ENCODE data around the gene RYR1. TPM values are rescaled to one million over a fixed set of nuclear protein-coding genes. Genes with fewer than 3 reads are reported as not detected.
A peak's percentile ranks its signal among the peaks of the same experiment; 100 is the strongest.

Gene RYR1
- total and polyA plus RNA-seq, 4 donors = 2.8 to 7.6 (median 4.0) TPM

DNA sequence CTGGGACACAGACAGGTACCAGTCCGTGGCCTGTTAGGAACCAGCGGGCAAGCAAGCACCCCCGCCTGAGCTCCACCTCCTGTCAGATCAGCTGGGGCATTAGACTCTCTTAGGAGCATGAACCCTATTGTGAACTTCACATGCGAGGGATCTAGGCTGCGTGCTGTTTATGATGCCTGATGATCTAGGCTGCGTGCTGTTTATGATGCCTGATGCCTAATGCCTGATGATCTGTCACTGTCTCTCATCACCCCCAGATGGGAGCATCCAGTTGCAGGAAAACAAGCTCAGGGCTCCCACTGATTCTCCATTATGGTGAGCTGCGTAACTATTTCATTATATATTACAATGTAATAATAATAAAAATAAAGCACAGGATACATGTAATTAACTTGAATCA, 11.1 kb upstream of the RYR1 start:
- Histone ChIP-seq H3K9me3 (ENCODE audit: control insufficient read depth in 4 of 4, insufficient read depth in 3 of 4, low read length in 3 of 4) (peaks cover 0 to 2% (median 0%) of the 10 kb centered on the region in 4 donors), H3K27me3 (ENCODE audit: control insufficient read depth in 3 of 3, insufficient read depth in 3 of 3, low read length in 2 of 3) (peaks cover 0 to 3% (median 0%) of the 10 kb centered on the region in 3 donors), H3K36me3 (ENCODE audit: control insufficient read depth in 4 of 4, insufficient read depth in 4 of 4, low read length in 4 of 4) (no peaks in the 10 kb centered on the region), H3K4me1 (ENCODE audit: control insufficient read depth in 5 of 5, insufficient read depth in 5 of 5, low read length in 5 of 5) (peaks cover 0 to 10% (median 0%) of the 10 kb centered on the region in 5 donors), H3K4me3 (no peak overlapping the region), H3K27ac (ENCODE audit: low read depth in 1 of 2, low read length in 1 of 2) (no peak overlapping the region), H3K9ac (ENCODE audit: insufficient read depth in 1 of 2, low read length in 2 of 2) (no peak overlapping the region)
- no peak for ATAC-seq (ENCODE audit: insufficient read depth, low FRiP score)
- TF ChIP-seq, protein P1, sequence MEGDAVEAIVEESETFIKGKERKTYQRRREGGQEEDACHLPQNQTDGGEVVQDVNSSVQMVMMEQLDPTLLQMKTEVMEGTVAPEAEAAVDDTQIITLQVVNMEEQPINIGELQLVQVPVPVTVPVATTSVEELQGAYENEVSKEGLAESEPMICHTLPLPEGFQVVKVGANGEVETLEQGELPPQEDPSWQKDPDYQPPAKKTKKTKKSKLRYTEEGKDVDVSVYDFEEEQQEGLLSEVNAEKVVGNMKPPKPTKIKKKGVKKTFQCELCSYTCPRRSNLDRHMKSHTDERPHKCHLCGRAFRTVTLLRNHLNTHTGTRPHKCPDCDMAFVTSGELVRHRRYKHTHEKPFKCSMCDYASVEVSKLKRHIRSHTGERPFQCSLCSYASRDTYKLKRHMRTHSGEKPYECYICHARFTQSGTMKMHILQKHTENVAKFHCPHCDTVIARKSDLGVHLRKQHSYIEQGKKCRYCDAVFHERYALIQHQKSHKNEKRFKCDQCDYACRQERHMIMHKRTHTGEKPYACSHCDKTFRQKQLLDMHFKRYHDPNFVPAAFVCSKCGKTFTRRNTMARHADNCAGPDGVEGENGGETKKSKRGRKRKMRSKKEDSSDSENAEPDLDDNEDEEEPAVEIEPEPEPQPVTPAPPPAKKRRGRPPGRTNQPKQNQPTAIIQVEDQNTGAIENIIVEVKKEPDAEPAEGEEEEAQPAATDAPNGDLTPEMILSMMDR (IDR thresholded peaks at IDR 0.05; ENCODE audit: control extremely low read depth, extremely low read depth) = no peak
- no peak for DNase-seq
- WGBS, 2 donors = 85 to 93% methylated on average over 7 of the region's 7 CpGs

DNA sequence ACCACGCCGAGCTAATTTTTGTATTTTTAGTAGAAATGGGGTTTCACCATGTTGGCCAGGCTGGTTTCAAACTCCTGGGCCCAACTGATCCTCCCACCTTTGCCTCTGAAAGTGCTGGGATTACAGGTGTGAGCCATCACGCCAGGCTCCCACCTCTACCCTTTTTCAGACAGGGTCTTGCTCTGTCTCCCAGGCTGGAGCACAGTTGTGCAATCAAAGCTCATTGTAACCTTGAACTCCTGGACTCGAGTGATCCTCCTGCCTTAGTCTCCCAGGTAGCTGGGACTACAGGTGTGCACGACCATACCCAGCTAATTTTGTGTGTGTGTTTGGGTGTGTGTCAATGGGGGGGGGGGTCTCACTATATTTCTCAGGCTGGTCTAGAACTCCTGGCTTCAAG, 9.2 kb upstream of the RYR1 start:
- H3K27me3 ChIP-seq (ENCODE audit: control insufficient read depth in 3 of 3, insufficient read depth in 3 of 3, low read length in 2 of 3) = peaks cover 0 to 5% (median 0%) of the 10 kb centered on the region in 3 donors
- TF ChIP-seq, protein P1 (IDR thresholded peaks at IDR 0.05; ENCODE audit: control extremely low read depth, extremely low read depth) = no peak
- no peaks in the 10 kb centered on the region for H3K4me1 ChIP-seq (ENCODE audit: control insufficient read depth in 5 of 5, insufficient read depth in 5 of 5, low read length in 5 of 5)
- H3K4me3 ChIP-seq = no peak overlapping the region
- ATAC-seq (ENCODE audit: insufficient read depth, low FRiP score) = no peak
- H3K27ac ChIP-seq (ENCODE audit: low read depth in 1 of 2, low read length in 1 of 2) = no peak overlapping the region
- no peak overlapping the region for H3K9ac ChIP-seq (ENCODE audit: insufficient read depth in 1 of 2, low read length in 2 of 2)
- H3K36me3 ChIP-seq (ENCODE audit: control insufficient read depth in 4 of 4, insufficient read depth in 4 of 4, low read length in 4 of 4) = no peaks in the 10 kb centered on the region
- no peak for DNase-seq
- H3K9me3 ChIP-seq (ENCODE audit: control insufficient read depth in 4 of 4, insufficient read depth in 3 of 4, low read length in 3 of 4) = peaks cover 0 to 2% (median 0%) of the 10 kb centered on the region in 4 donors
- WGBS, 2 donors = 85 to 91% methylated on average over 4 to 5 of the region's 5 CpGs

DNA sequence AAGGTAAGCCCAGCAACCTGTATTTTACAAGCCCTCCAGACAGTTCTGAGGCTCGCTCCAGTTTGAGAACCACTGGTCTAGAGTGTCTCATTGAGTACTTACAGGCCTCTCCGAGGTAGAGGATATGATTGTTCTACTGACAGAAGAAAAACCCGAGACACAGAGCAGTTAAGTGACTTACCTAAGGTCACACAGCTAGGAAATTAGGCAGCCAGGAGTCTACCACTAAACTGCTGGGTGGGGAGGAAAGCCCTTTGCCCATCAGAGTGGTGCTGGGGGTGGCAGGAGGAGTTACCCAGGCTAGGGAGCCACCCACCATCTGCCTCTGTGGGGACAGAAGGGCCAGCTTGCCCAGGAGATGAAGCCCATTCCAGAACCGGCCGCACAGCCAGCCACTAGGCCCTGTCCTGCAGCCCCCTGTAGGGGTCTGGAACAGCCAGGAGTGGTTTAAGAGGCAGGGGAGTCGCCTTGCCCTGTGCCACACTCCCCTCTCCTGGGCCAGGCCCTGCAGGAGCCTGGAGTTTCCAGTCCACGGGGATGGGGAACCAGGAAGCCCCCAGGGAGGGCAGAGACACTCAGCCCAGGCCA, 8.2 kb upstream of the RYR1 start:
- ATAC-seq (ENCODE audit: insufficient read depth, low FRiP score) = no peak
- 64 to 70% methylated on average over 7 of the region's 7 CpGs for WGBS, 2 donors
- Histone ChIP-seq H3K36me3 (ENCODE audit: control insufficient read depth in 4 of 4, insufficient read depth in 4 of 4, low read length in 4 of 4) (no peaks in the 10 kb centered on the region), H3K27ac (ENCODE audit: low read depth in 1 of 2, low read length in 1 of 2) (no peak overlapping the region), H3K4me3 (peak overlapping the region; percentile 26), H3K4me1 (ENCODE audit: control insufficient read depth in 5 of 5, insufficient read depth in 5 of 5, low read length in 5 of 5) (no peaks in the 10 kb centered on the region), H3K27me3 (ENCODE audit: control insufficient read depth in 3 of 3, insufficient read depth in 3 of 3, low read length in 2 of 3) (peaks cover 0 to 5% (median 0%) of the 10 kb centered on the region in 3 donors), H3K9ac (ENCODE audit: insufficient read depth in 1 of 2, low read length in 2 of 2) (no peak overlapping the region), H3K9me3 (ENCODE audit: control insufficient read depth in 4 of 4, insufficient read depth in 3 of 4, low read length in 3 of 4) (peaks cover 0 to 2% (median 0%) of the 10 kb centered on the region in 4 donors)
- DNase-seq = no peak
- TF ChIP-seq, protein P1 (IDR thresholded peaks at IDR 0.05; ENCODE audit: control extremely low read depth, extremely low read depth) = no peak
